GM19467 (cell line): ENCODE results near the gene DLG3.
"Not testable (repeated sequence)": the region's sequence is repeated elsewhere in the genome, so short reads cannot be mapped to it uniquely, and the experiment has no call there.

Experiments used
- ATAC-seq: cut with Tn5 transposase; IDR thresholded peaks from one replicate; pipeline ENCODE4 v1.9.1; 2021; ENCODE audit warnings: mild to moderate bottlenecking, moderate library complexity; ENCODE audit not compliant: unreplicated experiment

The DLG3 gene

DNA sequence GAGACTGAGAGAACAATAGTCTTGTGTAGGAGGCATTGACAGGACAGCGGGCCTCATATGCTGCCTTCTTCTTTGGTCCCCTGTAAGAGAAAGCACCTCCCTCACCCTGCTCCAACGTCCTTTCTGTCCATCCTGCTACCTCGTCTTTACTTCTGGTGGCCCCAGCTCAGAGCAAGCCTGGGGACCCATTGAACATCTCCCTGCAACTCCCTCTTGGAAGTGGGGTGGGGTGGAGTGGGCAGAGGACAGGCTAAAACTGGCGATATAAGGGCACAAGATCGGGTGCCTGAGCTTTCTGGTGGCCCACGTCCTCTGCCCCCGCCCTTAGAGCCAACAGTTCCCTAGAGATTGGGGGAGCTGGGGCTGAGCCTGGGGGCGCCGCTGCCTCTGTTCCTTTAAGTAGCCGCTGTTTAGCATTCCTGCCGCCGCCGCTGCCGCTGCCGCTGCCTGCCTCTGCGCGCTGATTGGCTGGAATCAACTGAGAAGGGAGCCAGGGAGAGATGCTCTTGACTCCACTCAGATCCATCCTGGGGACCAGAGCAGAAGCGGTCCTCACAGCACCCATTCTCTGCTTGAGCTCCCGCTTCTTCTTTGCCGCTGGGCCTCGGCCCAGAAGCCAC, at the start of gene DLG3:
Gene DLG3, plus strand, starts transcription at position 510 of the 620 bp plus-strand sequence. CDS start 367 bp downstream, outside the sequence.
- ATAC-seq: no peak

DNA sequence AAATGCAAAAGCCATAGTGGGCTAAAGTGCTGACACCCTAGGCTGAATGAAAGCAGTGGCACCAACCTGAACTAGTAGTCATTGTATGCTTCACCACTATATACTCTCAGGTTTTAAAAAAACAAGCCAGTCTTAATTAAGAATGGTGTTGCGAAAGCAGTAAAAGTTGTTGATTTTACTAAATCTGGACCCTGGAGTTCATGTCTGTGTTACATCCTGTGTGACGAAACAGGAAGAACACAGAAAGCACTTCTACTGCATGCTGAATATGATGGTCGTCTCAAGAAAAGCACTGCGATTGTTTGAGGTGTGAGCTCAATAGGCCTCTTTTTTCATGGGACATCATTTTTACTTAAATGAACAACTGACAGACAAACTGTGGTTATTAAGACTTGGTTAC, 45.7 kb upstream of the DLG3 start:
- no peak for ATAC-seq

DNA sequence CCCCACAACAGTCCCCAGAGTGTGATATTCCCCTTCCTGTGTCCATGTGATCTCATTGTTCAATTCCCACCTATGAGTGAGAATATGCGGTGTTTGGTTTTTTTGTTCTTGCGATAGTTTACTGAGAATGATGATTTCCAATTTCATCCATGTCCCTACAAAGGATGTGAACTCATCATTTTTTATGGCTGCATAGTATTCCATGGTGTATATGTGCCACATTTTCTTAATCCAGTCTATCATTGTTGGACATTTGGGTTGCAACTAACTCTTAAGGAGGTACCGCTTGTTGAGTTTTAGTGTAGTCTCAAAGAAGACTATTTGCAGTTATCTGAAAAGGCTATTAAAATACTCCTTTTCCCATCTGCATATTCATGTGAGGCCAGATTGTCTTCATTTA, 44.5 kb upstream of the DLG3 start:
- not testable (repeated sequence) for ATAC-seq

DNA sequence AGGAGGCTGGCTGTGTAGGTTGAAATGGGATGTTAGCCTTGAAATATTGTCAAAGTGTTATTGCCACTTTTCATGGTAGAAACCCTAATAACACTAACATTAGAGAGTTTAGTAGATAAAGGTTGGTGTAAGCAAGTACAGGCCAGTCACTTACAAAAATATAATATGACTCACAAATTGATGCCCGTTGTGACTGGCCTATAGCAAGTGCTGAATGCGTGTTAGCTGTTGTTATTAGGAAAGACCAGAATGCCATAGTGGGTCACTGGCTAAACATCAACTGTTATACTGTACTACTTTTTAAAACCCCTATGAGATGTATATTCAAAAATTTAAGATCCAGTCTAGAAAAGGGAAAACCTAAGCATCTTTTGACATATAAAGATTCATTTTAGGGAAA, 41.9 kb upstream of the DLG3 start:
- ATAC-seq: no peak

DNA sequence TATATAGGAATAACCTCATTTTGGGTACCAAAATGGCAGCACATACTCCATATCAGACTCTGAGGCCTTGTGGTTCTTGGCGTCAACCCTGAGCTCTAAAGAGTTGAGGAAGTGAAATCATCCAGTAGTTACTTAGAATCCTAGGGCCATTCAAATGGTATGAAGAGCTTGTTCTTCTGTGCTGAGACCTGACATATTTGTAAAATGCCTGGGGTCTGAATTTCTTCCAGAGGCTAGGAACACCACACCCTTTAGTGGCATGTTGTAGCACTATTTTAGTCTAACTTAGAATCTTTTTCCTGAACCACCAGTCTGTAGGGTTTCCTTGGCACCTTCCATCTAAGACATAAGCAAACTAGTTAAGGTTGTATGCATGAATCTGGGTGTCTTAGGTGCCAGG, 39.6 kb upstream of the DLG3 start:
- ATAC-seq: no peak

DNA sequence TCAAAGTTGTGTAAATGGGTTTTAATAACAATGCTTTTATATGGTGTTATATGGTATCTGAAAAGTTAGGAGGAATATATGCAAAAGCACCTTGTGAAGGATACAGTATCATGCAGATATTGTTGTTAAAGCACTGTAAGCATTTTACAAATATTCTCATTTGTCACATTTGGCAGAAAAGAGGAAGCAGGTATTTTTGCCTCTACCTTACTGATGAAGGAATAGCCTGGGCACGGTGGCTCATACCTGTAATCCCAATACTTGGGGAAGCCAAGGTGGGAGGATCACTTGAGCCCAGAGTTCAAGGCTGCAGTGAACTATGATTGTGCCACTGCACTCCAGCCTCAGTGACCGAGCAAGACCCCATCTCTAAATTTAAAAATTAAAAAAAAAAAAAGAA, 33.7 kb upstream of the DLG3 start:
- no peak for ATAC-seq

DNA sequence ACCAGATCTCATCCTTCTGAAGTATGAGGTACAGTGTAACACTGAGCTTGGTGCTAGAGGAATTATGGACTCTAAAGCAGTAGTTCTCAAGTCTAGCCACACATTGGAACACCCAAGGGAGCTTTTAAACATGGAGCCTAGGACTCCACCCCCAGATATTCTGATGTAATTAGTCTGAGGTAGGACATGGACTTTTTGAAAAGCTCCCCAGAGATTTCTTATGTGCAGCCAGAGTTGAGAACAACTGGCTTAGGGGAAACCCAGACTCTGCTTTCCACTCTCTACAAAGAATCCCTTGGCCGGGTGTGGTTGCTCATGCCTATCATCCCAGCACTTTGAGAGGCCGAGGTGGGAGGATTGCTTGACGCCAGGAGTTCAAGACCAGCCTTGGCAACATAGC, 33.2 kb upstream of the DLG3 start:
- no peak for ATAC-seq

DNA sequence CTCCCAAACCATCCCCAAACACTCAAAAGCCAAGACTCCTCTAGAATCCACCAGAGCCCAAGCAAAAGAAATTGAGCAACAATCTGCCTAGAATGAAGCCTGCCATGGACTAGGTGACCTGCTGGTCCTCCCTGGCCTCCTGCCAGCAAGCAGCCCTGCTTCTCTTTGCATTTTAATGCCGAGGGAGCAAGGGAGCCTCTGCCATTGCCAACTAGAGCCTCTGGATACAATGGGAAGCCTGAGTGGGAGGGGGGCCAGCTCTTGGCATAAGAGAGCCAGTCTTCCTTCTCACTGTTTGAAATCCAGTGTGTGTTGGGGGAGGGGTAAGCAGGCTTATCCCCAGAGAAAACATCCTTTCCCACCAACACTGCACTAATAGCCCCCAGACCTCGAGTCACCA, 23.0 kb upstream of the DLG3 start:
- no peak for ATAC-seq

DNA sequence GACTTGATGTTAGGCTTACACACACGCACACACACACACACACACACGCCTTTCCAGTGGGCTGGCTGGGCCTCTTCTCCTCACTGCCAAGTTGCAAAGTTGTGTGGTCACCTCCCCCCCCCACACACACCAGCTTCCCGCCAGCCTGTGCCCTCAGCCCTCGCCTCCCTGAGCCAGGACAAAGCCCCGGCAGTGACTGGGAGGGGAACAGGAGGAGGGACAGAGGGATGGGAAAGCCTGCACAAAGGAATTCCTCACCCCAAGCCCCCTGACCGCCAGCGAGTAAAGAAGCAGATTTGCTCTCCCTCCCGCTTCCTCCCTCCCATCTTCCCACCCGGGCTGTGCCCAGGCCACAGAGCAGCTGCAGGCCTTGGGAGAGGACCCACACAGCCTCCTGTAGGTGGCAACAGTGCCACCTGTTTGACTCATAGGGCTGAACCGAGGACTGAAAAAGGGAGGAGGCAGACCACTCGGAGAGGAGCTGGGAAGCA, 21.7 kb upstream of the DLG3 start, which contains the start of gene GDPD2:
Gene GDPD2, plus strand, starts transcription at position 464 of the 491 bp plus-strand sequence. CDS start 1,671 bp downstream, outside the sequence.
- no peak for ATAC-seq

DNA sequence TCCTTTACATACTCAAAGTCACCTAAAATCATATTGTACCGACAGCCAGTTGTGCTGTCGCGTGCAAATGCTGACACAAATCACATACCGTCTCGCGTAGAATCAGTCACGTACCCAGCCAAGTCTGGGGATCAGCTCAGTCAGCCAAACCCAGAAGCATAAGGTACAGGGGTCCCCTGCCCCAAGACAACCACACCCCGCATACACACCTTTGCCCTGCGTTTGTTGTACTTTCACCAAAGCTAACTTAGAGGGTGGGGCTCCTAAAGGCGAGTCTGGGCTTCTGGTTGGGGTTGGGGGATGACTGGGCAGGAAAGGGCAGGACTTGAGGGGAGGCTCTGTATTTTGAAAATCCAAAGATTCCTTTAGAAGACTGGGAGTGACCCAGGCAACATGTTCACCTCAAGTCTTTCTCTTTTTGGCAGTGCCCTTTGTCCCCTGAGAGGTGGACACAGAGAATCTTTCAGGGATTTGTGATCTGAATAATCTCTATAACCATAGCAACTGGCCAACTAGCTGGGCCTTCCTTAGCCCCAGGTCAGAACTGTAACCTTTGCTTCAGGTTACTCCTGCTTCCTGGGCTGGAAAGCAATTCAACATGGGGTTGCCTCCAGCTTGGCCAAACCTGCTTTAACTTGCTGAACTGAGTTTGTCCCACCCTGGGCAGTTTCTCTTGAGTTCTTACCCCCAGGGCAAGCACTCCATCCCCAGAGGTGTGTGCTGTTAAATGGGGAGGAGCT, 20.5 kb upstream of the DLG3 start:
- ATAC-seq: no peak

DNA sequence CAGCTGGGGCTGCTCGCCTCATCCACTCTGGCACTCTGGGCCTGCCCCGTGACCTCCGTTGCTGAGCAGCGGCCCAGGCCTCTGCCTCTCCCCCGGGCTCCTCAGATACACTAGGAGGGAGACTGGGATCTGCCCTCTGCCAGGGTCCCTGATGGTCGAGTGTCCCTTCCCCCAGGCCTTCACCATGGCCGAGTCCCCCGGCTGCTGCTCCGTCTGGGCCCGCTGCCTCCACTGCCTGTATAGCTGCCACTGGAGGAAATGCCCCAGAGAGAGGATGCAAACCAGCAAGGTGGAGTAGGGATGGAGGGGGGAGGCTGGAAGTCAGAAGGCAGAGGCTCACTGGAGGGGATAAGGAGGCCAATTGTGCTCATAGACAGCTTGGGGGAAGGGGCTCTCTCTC, 19.8 kb upstream of the DLG3 start:
- ATAC-seq: no peak

DNA sequence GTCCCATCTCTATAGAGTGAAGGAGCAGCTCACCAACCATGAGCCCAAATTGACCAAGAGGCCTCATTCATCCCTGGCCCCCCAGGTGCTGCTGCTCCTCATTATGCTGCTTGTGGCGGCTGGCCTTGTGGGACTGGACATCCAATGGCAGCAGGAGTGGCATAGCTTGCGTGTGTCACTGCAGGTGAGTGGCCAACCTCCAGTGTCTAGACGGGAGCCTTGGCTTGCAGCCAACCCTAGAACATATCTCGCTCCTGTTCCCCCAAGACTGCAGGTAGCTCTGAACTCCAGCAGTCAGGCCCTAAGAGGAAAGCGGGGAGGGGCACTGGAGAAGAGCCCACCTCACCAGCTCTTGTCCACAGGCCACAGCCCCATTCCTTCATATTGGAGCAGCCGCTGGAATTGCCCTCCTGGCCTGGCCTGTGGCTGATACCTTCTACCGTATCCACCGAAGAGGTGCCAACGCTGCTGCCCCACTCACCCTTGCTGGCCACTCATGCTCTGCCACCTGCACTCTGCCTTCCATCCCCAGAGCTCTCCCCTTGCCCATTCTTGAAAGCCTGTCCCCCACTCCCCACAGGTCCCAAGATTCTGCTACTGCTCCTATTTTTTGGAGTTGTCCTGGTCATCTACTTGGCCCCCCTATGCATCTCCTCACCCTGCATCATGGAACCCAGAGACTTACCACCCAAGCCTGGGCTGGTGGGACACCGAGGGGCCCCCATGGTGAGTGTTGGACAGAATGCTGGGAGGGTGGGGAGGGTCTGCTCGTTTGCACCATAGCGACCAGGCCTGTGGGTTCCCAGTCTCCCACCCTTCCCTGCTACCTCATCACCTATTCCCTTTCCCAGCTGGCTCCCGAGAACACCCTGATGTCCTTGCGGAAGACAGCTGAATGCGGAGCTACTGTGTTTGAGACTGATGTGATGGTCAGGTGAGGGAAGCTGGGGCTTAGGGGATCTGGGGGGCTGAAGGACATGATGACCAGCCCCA, 18.1 kb upstream of the DLG3 start:
- no peak for ATAC-seq

DNA sequence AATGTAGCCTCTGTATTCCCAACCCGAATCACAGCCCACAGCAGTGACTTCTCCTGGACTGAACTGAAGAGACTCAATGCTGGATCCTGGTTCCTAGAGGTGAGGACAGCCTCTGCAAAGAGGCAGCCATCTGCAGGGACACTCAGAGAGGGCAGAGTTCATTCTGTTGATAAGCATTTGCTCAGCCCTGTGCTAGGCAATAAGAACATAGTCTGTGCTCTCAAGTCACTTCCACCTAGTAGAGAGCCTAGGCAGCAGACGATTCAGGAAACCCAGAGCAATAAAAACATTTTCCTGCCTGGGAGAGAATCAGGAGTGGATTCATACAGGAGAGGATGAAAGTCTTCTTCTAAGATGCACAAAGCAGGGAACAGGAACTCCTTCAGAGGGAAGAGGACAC, 17.3 kb upstream of the DLG3 start:
- no peak for ATAC-seq

DNA sequence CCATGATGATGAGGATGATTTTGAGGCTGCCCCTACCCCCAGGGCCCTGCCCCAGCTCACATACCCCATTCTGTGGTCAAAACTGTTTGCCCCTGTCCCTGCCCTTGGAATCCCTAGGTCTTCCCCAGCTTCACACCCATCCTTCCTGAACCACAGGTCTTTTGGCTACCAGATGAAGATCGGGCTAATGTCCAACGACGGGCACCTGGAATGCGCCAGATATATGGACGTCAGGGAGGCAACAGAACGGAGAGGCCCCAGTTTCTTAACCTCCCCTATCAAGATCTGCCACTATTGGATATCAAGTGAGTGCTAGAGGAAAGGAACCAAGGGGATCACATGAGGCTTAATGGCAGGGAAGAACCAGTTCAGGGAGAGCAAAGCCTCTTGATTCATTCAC, 14.9 kb upstream of the DLG3 start:
- ATAC-seq: no peak

DNA sequence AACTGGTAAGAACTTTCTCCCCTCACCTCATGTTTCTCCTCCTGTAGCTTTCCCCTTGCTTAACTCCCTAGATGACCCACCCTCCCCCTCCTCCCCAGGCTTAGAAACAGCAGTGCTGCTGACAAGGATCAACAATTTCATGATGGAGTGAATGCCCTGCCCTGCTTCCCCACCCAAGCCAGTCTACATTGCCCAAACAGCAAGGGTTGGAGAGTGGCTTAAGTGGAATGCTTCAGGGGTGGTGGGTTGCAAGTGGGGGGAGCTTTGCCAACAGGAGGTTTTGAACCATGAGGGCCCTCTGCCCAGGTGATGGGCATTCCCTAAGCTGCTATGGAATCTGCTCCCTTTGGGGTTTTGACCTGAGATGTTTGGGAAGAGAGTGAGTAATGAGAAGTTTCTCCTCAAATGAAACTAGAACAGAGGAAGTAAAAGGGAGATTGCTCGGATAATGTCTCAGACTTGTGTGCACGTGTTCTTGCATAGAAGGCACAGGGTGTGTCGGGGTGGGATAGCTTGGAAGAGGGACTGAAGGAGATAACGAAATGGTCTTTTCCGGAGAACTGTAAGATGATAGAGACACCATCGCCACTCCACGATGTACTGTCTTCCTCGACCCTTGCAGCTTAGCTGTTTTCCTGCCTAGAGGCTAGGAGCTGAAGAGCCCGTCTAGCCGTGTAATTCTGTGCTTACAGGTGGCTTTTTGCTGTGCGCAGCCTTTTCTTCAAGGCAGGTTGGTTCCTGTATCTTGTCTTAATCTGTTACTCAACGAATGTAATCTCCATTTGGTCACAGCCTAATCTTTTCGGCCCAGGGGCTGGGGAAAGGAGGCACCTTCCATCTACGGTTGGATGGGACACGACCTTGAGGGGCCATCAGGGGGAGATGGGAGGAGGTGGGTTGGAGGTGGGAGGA, 11.4 kb upstream of the DLG3 start:
- ATAC-seq: no peak

DNA sequence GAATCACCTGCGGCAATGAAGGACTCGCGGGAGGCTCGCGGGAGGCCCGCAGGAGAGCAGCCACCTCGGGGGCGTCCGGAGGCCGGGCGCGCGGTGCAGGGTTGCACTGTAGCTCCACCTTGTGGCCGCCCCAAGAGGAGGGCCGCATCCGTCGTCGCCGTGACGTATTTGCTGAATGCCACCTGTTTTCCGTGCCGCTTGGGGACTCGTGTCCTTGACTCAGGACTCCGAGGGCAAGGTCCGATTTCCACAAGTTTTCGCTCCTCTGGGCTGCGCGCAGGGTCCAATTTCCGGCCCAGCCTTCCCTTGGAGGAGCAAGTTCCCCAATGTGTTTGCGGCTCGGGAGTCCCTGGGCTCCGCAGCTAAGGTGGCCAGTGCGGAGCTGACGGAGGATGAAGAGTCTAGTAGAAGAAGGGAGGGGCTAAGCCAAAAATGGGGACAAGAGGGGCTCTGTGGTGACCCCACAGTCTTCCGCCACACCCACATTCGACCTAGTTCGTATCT, 10.7 kb upstream of the DLG3 start:
- ATAC-seq: peak; percentile 56

DNA sequence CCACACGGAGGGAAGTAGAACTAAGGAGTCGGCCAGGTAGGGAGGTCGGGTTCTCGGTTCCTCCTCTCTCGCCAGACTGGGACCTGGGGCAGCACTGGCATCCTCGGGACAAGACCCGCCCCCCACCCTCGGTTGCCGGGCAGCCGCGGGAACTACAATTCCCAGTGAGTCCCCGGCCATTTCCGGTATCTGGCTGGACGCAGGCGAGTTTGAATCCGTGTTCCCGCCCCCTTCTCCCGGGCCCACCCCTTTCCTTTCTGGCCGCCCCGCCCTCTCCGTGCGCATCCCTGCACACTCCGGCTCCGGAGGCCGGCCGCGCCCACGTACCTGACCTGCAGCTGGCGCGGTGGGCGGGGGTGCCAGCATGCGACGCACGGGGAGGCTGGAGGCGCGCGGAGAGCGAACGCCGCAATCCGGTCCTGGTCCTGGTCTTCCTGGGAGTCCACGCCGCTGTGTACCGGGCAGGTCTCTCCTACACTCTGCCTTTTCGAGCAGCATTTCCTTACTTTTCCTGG, 10.2 kb upstream of the DLG3 start:
- ATAC-seq: peak; percentile 61

DNA sequence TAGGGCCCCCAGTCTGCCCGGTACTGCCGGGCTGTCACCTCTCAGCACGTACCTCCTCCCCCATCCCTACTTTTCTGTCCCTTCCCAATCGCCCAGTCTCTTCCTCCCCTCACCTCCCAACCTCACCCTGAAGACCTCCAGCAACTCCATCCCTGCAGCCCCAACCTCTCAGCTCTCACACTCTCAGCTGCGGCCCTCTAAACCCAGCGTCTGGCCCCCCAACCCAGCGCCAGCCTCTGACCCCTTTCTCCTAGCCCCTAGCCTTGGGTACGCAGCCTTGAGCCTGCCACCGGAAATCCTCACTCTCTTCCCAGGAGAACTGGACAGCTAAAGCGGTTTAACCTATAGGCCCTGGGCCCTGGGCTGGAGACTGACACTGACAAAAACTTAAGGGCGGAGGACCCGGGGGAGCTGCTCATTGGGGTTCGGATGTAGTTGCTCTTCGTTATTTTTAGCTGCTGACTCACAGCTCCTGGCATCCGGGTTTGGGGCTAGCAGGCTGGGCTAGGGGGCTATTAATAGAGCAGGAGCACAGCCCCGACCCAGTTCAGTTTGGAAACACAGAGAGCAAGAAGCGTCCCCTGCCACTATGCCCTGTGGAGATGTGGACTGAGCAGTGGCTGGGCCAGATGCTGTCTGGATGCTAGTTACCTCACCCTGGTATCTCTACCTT, 9.6 kb upstream of the DLG3 start:
- ATAC-seq: no peak

DNA sequence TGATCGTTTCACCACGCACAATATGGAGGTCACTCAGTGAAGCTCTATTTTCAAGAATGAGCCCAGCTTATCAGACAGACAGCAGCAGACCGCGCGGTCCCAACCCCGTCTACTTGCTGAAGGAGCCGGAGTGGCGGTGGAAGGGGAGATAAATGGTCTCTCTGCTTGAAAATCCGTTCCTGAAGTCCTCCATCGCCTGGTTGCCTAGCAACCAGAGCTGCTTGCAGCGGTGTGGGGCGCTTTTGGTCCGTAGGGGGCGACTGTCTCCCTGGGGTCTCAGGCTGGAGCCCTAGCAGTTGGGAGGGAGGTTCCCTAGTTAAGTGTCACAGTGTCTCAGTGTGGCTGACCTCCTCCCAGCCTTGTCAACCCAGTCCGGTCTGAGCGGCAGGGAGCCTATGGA, 8.3 kb upstream of the DLG3 start:
- no peak for ATAC-seq
